ENCODE measurements around the gene LZTR1.
"Not testable (repeated sequence)": the region's sequence is repeated elsewhere in the genome, so short reads cannot be mapped to it uniquely, and the experiment has no call there.

LZTR1 gene

DNA sequence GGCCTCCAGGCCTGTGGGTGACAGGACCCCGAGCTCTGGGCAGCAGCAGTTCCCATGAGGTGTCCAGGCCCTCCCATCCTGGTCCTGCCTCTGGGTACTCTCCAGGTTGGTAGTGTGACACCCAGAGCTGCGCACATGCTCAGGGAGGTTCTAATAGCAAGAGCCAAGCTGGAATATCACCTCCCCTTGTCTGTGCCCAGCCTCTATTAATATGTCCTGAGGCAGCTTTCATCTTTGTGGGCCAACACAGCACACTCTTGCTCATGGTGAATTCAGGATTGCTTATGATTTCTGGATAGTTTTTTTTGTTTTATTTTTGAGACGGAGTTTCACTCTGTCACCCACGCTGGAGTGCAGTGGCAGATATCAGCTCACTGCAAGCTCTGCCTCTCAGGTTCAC lies 36.2 kb downstream of the LZTR1 start:
- no peak for DNase-seq

DNA sequence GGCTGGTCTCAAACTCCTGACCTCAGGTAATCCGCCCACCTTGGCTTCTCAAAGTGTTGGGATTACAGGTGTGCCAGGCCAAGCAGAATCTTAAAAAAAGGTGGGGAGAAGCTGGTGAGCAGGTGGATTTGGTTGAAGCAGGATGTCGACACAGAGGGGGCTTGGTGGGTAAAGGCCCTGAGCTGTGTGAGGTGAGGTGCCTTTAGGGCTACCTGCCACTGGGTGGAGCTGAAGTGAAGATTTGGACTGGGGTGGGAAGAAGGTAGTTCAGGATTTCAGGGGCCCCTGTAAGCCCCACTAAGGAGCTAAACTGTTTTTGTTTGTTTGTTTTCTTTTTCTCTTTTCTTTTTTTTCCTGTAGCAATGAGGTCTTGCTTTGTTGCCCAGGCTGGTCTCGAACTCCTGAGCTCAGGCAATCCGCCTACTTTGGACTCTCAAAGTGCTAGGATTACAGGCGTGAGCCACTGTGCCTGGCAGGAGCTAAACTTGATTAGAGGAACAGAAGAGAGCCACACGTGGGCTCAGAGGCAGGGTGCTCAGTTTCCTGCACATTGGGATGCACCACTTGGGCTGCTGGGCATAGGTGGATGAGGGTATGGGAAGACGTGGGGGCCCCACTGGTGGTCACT lies 38.8 kb downstream of the LZTR1 start:
- DNase-seq: no peak

DNA sequence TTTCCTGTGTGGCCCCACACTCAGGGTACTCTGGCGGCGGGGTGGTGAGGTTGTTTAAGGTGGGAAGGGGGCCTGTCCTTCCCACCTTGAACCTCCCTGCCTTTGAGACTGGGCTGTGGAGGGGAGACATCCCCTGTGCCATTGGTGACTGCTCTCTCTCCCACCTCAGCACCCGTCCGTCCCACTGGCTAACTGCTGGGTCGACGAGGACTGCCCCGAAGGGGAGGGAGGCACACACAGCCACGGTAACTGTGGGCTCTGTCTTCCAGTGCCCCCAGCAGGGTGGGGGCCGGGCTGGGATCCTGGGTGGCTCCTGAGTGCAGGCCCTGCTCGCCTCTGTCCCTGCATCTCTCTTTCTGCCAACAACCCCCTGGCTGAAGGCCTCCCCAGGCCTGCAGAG lies 40.4 kb downstream of the LZTR1 start:
- no peak for DNase-seq

DNA sequence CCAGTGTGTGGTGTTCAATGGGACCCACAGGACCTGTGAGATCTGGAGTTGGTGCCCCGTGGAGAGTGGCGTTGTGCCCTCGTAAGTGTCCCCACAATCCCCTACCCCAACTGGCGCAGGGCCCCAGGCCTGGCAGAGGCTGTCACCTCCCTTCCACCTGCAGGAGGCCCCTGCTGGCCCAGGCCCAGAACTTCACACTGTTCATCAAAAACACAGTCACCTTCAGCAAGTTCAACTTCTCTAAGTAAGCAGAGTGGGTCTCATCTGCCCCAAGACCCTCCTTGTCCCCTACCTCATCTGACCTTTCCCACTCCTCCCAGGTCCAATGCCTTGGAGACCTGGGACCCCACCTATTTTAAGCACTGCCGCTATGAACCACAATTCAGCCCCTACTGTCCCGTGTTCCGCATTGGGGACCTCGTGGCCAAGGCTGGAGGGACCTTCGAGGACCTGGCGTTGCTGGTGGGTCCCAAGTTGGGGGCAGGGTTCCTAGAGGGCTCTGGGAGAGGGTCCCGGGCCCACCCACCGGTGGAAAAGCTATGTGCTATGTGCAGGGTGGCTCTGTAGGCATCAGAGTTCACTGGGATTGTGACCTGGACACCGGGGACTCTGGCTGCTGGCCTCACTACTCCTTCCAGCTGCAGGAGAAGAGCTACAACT lies 41.0 kb downstream of the LZTR1 start:
- DNase-seq: no peak

DNA sequence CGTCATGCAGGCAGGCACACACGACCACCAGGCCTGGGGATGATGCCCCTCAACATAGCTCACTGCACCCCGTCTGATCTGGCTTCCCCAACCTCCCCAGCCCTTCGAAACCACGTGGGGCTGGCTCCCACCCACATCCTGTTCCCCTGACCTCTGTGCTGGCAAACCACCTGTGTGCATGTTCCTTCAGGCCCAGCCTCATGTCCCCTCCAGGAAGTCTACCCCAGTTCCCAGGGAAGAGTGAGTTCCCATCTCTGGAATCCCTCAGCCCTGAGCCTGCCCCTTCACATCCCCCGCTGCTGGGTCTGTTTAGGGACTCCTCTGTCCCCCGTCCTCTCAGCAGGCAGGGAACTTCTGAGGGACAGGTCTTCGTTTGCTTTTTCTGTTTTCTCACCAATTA lies 43.2 kb downstream of the LZTR1 start:
- DNase-seq: no peak

DNA sequence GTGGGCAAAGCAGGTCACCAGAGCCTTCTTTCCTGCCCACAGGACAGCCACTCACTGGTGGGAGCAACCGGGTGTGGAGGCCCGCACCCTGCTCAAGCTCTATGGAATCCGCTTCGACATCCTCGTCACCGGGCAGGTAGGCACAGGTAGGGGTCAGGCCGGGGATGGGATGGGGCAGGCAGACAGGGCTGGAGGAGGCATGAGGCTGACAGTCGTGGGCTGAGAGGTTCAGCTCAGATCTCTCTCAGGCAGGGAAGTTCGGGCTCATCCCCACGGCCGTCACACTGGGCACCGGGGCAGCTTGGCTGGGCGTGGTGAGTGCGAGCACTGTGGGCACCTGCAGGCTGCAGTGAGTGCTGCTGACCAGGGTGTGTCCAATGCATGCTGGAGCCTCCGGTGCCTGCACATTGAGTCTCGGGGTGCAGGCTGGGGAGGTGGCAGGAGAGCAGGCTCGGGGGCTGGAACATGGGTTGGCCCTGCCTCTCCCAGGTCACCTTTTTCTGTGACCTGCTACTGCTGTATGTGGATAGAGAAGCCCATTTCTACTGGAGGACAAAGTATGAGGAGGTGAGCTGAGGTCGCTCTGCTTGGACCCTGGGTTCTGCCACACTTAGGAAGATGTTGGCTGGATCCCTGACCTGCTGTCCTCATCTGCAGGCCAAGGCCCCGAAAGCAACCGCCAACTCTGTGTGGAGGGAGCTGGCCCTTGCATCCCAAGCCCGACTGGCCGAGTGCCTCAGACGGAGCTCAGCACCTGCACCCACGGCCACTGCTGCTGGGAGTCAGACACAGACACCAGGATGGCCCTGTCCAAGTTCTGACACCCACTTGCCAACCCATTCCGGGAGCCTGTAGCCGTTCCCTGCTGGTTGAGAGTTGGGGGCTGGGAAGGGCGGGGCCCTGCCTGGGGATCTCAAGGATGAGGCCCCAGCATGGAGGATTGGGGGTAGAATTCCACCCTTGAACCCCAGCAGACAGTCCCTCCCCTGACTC lies 44.0 kb downstream of the LZTR1 start:
- DNase-seq: no peak

DNA sequence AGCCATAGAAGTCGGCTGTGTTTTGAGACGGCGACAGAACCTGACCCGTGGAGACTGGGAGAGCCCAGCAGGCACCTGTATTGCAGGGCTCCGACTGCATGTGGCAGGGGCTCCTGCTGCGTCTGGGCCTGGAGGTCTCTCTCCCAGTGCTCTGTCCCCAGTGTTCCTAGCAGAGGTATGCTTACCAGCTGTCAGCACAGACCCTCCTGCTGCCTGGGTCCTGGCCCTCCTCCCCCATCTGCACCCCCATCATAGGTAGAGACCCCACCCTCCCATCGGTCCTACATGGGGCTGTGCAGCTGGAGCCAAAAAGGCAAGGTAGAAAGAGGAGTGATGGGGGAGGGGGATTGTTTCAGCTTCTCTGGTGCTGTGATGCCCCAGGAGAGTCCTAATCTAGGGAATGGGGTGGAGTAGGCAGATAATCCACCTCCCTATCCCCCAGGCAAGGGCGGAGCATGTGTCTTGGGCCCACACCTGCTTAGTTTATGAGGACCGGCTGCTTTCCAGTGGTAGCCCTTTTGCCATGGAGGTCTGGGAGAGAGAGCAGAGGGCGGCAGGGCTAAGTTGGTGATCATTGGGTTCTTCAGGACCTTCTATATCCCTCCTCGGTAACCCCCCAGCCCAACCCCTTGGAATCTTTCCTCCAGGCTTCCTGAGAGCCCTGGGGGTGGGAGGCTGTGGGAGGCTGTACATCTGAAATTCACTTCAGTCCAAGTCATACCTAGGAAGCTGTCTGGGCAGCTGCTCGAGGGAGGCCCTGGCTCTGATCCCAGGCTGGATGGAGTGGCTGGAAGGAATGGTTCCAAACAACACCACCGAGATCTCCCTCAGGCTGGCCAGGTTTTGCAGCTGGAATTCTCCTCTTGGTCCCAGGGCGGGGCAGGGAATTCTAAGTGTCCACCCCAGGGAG lies 44.9 kb downstream of the LZTR1 start:
- DNase-seq: no peak

DNA sequence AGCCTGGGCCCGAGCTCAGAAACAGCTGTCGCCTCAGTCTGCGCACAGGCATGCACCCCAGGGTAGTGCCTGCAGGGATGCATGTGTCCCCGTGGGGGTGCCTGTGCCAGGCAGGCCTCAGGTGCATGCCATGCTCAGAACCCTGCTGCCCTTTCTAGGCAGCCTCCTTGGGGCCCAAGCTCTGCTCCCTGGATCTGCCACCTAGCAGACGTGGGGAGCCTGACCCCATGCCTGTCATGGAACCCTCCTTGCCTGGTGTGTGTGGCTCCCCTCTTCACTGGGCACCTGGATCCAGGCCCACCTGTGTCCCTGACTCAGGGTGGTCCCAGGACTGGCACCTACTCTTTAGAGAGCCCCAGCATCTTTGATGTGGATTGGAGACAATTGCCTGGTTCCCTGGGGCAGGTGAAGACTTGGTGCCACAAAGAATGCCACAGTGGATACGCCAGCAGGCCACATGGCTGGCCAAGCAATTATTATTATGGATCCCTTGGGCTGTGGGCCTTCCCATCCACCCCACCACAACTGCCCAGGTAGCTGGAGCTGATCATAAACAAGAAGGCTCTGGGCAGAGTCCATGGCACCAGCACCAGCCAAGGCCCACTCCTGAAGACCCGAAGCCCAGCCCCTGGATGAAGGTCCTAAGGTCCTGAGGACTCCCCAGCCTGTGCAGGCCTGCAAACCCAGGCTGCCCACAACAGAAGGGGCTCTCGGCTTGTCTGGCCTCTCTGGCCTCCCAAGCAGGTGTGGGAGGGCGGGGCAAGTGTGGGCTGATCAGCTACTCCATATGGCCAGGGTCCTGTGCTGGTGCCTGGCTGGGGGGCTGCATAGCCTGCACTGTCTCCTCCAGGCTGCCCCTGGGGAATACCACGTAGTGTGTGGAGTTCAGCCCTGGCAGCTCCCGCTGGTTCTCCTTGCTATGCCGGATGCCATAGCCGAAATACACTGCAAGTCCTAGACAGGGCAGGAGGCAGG lies 46.5 kb downstream of the LZTR1 start:
- DNase-seq: no peak

DNA sequence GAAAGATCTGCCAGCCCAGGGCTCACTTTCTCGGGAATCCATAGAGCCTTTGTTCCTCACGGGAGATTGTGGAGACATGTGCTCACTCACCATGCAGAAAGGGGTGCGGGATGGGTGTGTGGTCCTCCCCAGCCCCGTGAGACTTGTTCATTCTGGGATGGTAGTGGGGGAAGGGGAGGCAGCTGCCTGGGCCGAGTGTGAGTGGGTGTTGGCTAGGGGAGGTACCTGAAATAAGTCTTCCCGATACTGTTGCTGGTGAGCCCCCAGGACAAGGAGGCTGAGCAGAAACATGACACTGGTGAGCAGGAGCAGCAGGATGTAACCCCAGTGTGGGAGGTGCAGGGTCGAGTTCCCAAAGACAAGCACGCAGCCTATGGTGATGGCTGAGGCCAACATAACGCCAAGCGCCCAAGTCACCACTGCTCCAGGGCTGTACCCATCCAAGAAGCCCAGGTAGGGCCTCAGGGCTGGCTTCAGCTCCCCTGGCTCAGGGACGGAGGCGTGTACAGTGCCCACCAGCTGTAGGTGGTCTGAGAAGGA lies 47.5 kb downstream of the LZTR1 start:
- no peak for DNase-seq

DNA sequence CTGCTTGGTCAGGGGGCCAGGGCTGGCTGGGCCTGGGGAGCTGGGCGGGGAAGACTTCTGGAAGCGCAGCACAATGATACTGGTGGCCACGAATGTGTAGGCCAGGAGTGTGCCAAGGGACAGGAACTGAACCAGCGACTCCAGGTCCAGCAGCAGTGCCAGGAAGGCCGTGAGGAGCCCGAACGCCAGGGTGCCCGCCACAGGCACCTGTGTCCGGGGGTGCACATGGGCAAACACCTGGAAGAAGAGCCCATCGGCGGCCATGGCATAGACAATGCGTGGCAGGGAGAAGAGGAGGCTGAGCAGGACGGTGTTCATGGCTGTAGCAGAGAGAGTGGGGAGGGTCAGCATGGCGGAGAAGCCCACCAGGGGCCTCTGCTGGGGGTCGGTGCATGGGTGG lies 47.9 kb downstream of the LZTR1 start:
- DNase-seq: no peak

DNA sequence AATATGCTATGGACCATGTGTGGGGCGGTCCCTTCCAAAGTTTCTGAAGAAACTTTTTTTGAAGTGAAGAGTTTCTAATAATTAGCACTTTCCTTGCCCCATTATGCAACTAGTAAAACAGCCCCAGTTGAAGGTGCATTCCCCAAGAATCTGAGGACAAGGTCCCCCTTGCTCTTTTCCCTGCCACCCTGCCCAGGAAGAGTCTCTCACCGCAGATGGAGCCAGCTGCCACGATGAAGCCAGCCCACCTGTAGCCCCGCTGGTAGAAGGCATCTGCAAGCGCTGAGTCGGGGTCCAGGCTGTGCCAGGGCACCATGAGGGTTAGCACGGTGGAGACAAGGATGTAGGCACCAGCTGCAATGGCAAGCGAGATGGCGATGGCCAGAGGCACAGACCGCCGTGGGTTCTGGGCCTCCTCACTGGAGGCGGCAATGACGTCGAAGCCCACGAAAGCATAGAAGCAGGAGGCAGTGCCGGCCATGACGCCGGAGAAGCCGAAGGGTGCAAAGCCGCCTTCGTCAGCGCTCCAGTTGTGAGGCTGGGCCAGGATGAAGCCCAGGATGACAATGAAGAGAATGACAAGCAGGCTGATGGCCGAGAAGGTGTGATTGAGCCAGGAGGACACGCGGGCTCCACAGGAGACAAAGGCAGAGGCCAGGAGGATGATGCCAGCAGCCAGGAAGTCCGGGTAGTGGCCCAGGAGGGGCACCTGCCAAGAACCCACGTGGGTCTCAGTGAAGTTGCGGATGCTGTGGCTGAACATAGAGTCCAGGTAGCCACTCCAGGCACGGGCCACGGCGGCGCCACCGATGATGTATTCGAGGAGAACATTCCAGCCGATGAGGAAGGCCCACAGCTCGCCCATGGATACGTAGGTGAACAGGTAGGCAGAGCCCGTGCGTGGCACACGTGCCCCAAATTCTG lies 48.8 kb downstream of the LZTR1 start:
- no peak for DNase-seq

DNA sequence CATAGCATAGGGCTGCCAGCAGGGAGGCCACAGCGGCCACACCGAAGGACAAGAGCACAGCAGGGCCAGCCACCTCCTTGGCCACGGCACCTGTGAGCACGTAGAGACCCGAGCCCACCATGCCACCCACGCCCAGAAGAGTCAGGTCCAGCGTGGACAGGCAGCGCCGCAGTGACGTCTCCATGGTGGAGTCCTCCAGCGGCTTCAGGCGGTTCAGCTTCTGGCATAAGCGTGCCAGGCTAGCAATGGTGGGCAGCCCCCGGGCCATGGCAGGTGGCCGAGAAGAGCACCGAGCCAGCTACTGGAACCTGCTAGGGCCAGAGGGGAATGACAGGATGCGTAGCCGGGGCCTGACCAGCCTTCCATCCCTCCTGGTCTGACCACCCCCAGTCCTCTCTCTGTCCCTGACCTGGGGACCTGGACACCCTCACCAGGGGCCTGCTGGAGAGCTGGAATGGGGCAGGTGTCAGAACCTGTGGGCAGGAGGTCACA lies 49.5 kb downstream of the LZTR1 start:
- no peak for DNase-seq

DNA sequence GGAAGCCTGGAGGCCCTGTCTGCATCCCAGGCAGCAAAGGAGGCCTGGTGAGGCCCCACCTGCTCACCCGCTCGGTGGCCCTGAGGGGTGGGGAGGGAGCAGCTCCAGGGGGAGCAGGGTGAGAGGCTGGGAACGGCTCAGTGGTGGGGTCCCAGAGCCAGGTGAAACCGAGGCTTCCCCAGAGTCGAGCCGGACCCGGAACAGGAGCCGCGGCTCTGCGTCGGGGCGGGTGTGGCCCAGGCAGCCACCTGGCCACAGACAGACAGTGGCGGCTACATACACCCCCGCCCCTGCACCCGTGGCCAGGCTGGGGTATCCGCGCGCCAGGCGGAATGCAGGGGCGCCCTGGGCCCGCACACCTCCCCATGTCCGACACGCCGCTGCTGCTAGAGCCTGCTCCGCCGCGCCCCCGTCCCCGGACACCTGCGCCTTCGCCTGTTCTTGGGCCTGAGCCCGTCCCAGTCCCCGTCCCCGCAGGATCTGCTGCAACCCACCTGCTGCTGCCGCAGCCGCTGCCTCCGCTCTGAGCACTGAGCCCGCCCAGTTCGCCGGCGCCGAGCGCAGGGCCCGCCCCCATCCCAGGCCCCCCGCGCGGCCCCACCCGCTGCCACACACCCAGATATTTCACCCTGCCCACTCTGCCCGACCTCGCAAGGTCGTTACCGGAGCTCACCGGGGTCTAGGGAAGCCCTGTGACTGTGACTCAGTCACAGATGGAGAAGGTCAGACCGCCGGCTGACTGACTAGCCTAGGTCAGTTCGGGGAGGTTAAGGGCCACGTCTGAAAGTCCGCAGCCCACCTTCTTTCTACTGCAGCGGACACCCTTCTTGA lies 50.2 kb downstream of the LZTR1 start, which contains the start of gene SLC7A4:
SLC7A4 (minus strand) TSS at position 525 of the 831 bp plus-strand sequence. CDS start 749 bp downstream, outside the sequence.
- no peak for DNase-seq

DNA sequence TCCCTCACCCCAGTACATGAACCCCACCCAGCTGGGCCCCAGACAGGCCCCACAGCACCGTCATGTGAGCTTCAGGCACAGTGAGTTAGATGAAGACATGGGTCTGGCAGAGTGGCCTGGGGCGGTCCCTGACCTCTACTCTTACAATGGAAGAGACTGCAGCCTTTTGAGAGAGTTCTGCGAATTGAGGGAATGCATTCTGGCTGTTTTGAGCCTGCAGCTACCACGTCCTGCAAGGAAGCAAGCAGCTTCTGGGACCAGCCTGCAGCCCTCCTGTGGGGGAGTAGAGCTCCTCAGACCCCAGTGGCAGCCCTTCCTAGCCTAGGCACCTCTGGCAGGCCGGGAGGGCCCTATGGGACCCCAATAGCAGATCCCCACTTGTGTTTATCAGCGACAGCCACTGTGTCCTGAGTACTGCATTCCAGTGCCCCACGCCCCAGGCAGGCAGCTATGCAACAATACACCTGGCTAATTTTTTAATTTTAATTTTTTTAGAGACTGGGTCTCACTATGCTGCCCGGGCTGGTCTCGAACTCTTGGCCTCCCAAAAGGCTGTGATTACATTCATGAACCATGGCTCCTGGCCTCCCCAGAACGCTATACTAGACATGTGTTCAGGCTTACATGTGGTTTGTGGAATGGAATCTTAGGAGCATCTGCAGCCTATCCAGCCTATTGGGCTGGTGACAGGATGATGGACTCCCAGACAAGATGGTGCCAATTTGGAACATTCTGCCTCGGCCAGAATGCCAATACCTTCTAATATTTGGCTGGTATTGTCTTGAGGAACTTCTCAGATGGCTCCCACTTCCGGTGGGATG lies 51.0 kb downstream of the LZTR1 start:
- no peak for DNase-seq

DNA sequence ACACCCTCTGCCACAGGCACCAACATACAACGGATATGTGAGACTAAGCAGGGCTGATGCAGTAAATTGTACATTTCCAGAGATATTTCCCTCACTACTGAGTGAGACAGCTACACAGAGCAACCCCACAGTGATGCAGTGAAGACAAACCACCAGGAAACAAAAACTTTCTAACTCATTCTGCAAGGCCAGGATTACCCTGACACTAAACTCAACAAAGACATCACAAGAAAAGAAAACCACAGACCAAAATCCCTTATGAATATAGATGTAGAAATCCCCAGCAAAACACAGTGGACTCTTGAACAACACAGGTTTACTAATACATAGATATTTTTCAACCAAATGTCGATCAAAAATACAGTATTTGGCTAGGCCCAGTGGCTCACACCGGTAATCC lies 51.8 kb downstream of the LZTR1 start:
- DNase-seq: no peak

DNA sequence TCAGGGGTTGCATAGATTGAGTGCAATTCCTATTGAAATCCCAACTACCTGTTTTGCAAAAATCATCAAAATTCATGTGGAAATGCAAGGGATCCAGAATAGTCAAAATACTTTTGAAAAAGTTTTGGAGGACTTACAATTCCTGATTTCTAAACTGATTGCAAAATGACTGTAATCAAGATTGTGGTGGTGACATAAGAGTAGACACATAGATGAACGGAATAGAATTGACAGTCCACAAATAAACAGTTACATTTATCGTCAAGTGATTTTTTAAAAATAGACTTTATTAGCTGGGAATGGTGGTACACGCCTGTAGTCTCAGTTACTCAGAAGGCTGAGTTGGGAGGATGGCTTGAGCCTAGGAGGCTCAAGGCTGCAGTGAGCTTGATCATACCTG lies 52.9 kb downstream of the LZTR1 start:
- DNase-seq: no peak

DNA sequence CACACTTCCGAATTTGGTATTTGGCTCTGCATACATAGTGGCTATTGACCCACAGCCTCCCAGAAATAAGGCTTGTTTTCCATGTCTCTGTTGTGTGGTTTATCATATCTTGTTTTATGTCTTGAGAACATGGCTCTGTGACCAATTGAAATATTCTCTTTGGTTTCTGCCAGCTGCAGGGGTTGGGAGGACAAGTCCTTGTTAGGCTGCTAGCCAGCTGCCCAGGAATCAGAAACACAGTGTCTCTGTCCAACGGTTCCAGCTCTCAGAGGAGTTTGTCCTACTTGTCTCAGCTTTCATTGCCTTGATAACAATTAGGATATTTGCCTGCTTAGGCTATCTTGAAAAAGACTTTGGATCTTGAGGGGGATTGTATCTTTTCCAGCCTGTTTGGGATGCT lies 56.3 kb downstream of the LZTR1 start:
- no peak for DNase-seq

DNA sequence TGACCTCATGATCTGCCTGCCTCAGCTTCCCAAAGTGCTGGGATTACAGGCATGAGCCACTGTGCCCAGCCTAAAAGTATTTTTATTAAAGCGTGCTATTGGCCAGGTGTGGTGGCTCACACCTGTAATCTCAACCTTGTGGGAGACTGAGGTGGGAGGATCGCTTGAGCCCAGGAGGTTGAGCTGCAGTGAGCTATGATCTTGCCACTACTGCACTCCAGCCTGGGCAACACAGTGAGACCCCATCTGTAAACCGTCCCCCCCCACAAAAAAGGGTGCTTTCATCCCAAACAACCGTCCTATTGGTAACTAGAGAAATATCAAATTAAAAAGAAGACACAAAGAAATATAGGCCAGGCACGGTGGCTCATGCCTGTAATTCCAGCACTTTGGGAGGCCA lies 57.1 kb downstream of the LZTR1 start:
- not testable (repeated sequence) for DNase-seq
